ENCODE data around the gene TENM4. TPM values are rescaled to one million over a fixed set of nuclear protein-coding genes. Genes with fewer than 3 reads are reported as not detected.

TENM4 gene
- total and polyA plus RNA-seq, 10 of the 15 experiments (the other 5 are each of a cell fraction or from before 2014, with no cell fraction given) = 0.03 to 0.12 (median 0.06) TPM; not detected in 7

- Histone ChIP-seq H3K4me2 (ENCODE audit: control insufficient read depth, insufficient read depth) (no peak overlapping the region), H2AFZ (ENCODE audit: control insufficient read depth, low read depth, low read length) (no peak overlapping the region), H3K9ac (ENCODE audit: control insufficient read depth, insufficient read depth, low read length) (no peak overlapping the region), H3K4me3 (no peak overlapping the region), H4K20me1 (ENCODE audit: control insufficient read depth, insufficient read depth) (no peaks in the 10 kb centered on the region), H3K27ac (ENCODE audit: control insufficient read depth, insufficient read depth) (no peak overlapping the region), H3K4me1 (ENCODE audit: control insufficient read depth, insufficient read depth, low read length) (no peaks in the 10 kb centered on the region), H3K36me3 (ENCODE audit: control insufficient read depth in 2 of 2, insufficient read depth in 2 of 2, low read length in 1 of 2) (no peaks in the 10 kb centered on the region), H3K9me3 (replicated peaks; ENCODE audit: control insufficient read depth, insufficient read depth, low read length) (no peaks in the 10 kb centered on the region), H3K79me2 (ENCODE audit: control insufficient read depth, insufficient read depth, low read length) (no peaks in the 10 kb centered on the region), H3K27me3 (replicated peaks in 1 of 2; ENCODE audit: control insufficient read depth in 2 of 2, insufficient read depth in 2 of 2, low read length in 1 of 2) (0 out of 4 replicates have a peak, but pooled peaks cover 0 to 3% of the 10 kb centered on the region in 2 experiments)
- RAD21 ChIA-PET (ENCODE audit: unreplicated experiment) = interaction anchor here (1.0 kb wide), 1 partner anchor 65 kb away, joined by 3 read pairs; no protein-coding TSS in a partner anchor
- no peak for DNase-seq (ENCODE audit: low read depth, low spot score)
- FAIRE-seq = no peak
- CTCF ChIA-PET = interaction anchor here (1.0 to 1.7 kb wide), 2 partner anchors 17 to 28 kb away, joined by 3 to 5 read pairs; no protein-coding TSS in a partner anchor
- intact Hi-C loops (cut with micrococcal nuclease; ENCODE audit: unreplicated experiment) (no loop called here), in situ Hi-C loops (cut with MboI) (no loop called here)
- WGBS (ENCODE audit: insufficient coverage, insufficient replicate concordance, low lambda C conversion rate, missing lambda C conversion rate) = 8% methylated on average over 1 of the region's 1 CpG
- SMC1A ChIA-PET (ENCODE audit: uncharacterized antibody, unreplicated experiment) = no interaction called here
- BruUV-seq (replicated peaks) = no TSS peak
- POLR2A ChIA-PET = no interaction called here
- no peak for ATAC-seq
- TF ChIP-seq NR2C1 (IDR thresholded peaks at IDR 0.05) = no peak
- no peak for TF ChIP-seq PKNOX1 (IDR thresholded peaks at IDR 0.05)
- no peak for TF ChIP-seq POLR2AphosphoS2 (IDR thresholded peaks at IDR 0.05; ENCODE audit: low read depth, low read length)
- no peak for TF ChIP-seq E4F1 (IDR thresholded peaks at IDR 0.05; ENCODE audit: borderline replicate concordance, partially characterized antibody)
- no peak for TF ChIP-seq POLR2AphosphoS5 (IDR thresholded peaks at IDR 0.05; ENCODE audit: low read length)
- no peak for TF ChIP-seq EP300 (IDR thresholded peaks at IDR 0.05; ENCODE audit: borderline replicate concordance in 1 of 2, control insufficient read depth in 1 of 2, low read depth in 2 of 2, low read length in 2 of 2)
- TF ChIP-seq BCL11A (IDR thresholded peaks at IDR 0.05; ENCODE audit: low read depth, low read length) = no peak
- TF ChIP-seq ATF7 (IDR thresholded peaks at IDR 0.05; ENCODE audit: low read depth) = no peak
- TF ChIP-seq E2F8 (IDR thresholded peaks at IDR 0.05; ENCODE audit: low read depth, partially characterized antibody) = no peak
- TF ChIP-seq ESRRA (IDR thresholded peaks at IDR 0.05; ENCODE audit: low read length) = no peak
- TF ChIP-seq BCL3 (IDR thresholded peaks at IDR 0.05; ENCODE audit: borderline replicate concordance, insufficient read depth, low read depth, low read length, poor library complexity, severe bottlenecking) = no peak
- TF ChIP-seq RAD51 (IDR thresholded peaks at IDR 0.05) = no peak
- TF ChIP-seq SREBF1 (IDR thresholded peaks at IDR 0.05; ENCODE audit: low read length) = no peak
- TF ChIP-seq RBBP5 (conservative IDR thresholded peaks at IDR 0.05) = no peak
These were observed 12.4 kb downstream of the TENM4 start for GRCh38 chr11:79428406-79428805.
